Activated CD4-positive, alpha-beta T cell treated with anti-CD3 and anti-CD28 coated beads, Interleukin-2, amount 50 U/mL, for 16 hours (primary cell): ENCODE measurements around the gene TPPP.

Source experiments
- DNase-seq: peaks from one replicate; pipeline ENCODE4 v3.0.0-alpha.2; 2020

TPPP gene

GRCh38 chr5:676699-677076, 16.5 kb downstream of the TPPP start:
- DNase-seq, result no peak

DNA sequence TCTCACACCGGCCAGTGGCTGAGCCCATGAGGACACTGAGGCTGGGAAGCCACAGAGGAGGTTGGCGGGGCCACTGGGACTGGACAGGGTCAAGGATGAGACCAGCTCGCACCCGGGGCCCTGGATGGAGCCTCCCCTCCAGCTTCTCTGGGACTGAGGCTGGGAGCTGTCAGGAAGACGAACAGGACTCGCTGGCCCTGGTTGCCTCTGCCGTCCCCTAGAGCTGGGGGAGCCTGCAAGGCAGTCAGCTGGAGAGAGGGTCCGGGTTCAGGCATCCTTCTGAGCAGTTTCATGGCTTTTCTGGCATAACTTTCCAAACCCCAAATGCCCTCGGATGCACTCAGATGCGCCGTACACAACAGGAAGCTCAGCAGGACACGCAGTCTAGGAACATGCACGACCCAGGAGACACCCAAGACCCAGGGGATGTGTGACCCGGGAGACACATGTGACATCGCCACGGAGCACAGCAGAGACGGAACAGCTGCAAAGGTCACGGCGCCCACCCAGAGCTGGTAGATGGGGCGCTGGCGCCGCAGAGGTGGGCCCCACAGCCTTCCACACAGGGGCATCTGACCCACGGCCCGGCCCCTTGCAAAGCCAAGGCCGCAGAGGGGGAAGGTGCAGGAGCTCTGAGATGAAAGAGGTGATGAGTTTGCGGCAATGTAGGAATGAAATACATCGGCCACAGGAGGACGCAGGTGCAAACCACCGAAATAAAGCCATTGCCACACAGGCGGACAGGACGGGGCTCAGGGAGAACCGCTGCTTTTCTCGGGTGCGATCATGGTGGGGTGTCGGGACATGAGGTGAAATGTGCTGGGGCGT, 17.1 kb downstream of the TPPP start:
- no peak for DNase-seq

GRCh38 chr5:675111-675870, 17.9 kb downstream of the TPPP start:
- DNase-seq, result no peak

DNA sequence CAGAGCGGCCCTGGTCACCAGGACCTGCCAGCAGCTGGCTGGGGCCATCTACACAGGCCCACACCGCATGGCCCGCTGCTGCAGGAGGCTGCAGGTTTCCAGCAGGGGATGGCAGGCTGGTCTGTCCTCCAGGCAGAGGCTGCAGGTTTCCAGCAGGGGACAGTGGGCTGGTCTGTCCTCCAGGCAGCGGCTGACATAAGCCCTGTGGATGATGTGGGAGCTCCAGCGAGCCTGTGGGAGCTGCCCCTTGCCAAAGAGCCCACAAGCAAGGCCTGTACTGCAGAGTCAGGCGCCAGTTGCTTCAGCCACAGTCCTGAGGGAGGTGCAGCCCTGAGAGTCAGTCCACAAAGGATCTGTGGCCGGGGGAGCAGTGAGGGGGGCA, 18.5 kb downstream of the TPPP start:
- no peak for DNase-seq

DNA sequence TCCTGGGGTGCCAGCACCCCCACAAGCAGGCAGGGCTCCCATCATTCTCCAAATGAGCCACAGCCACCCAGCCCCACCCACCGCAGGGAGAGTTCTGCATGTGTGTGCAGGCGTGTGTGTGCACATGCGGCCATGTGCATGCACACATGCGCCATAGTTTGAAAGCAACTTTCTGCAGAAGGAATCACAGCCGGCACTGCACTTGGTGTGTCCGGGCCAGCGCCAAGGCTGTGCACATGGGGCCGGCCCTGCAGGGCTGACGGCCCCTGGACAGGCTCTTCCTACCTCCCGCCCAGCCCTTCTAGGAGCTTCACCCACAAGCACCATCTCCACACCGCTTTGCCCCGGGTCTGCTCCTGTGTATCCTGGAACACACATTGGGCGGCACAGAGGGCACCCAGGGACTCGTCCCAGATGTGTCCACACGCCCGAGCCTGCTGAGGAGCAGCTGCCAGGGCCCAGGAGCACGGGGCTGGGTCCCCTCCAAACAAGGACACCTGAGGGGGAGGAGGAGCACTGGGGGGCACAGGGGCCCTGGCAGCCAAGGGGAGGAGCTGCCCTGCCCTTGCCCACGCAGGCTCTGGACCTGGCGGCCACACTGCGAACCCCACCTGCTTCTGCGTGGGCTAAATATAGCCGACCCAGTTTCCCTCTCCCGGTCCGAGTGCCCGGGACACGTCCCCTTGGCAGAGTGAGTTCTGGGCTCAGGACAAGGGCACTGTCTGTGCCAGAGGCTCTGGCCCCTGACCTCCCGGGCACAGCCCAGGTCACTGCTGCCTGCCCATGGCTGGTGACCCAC, 19.1 kb downstream of the TPPP start:
- no peak for DNase-seq

GRCh38 chr5:673161-673830, 19.9 kb downstream of the TPPP start:
- no peak for DNase-seq

DNA sequence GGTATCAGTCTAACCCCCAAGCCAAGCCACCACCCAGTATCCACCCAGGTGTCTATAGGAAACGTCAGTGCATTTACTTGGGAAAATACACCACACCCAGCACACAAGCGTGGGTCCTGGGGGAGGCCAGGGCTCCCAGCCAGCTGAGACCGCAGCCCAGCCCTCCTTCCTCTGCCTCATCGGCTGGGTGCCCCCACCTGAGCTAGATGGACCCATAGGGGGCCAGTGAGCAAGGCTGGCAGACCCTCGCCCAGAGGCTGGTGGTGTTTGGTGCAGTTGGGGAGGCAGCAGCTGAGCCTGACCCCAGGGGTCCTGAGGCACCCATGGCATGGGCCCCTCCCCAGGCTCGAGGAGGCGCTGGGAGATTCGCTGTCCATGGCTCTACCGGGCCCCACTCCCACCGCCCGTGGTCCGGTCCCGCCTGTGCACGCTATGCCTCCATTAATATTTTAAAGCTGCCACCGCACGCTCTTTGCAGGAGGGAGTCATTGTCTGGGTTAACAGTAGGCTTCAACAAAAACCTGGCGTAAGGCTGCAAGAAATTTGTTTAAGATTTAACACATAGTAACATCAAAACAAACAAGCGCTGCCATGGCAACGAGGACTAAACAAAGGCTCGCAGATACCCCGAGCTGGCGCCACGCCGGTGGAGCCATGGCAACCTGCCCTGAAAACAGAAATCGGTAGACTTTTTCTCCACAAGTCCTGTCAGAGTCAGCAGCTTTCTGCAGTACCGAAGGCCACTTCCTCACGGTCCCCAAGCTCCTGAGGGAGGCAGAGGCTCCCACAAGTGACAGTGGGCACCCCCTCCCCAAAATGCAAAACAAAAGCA, 20.6 kb downstream of the TPPP start:
- peak; percentile 76 for DNase-seq

DNA sequence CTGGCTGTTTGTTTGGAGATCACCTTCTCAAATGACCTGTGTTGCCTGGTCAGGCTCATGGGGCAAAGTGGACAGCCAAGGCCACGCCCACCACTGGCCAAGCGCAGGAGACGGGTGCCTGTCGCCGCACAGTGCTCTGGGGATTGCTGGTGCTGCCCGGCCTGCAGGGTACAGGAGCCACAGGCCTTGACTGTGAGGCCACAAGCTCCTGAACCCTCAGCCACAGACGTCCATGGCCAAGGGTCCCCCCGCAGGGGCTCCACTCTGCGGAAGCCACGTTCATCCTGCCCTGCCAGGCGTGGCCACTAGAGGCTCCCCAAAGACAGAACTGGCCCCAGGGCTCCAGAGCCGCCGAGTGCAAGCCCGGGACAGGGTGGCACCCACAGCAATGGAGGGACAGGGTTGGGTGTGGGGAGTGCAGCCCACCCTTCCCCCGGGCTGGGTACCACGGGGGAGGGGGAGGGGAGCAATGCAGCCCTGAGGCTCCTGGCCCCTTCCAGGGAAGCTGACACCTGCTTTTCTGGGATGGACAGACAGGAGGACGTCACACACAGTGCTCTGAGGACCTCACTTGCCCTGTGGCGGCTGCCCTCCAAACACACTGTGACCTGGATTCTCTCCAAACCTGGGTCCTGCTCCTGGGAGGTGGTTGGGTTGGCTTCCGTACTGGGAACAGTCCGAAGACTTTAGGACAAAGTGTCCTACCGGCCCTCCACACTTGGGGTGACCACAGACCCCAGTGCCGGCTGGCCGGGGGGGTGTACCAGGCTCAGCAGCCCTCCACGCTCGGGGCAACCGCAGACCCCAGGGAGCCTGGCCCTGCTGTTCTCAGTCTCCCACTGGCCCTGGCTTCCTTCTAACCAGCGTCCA, 21.5 kb downstream of the TPPP start:
- peak; percentile 62 for DNase-seq

DNA sequence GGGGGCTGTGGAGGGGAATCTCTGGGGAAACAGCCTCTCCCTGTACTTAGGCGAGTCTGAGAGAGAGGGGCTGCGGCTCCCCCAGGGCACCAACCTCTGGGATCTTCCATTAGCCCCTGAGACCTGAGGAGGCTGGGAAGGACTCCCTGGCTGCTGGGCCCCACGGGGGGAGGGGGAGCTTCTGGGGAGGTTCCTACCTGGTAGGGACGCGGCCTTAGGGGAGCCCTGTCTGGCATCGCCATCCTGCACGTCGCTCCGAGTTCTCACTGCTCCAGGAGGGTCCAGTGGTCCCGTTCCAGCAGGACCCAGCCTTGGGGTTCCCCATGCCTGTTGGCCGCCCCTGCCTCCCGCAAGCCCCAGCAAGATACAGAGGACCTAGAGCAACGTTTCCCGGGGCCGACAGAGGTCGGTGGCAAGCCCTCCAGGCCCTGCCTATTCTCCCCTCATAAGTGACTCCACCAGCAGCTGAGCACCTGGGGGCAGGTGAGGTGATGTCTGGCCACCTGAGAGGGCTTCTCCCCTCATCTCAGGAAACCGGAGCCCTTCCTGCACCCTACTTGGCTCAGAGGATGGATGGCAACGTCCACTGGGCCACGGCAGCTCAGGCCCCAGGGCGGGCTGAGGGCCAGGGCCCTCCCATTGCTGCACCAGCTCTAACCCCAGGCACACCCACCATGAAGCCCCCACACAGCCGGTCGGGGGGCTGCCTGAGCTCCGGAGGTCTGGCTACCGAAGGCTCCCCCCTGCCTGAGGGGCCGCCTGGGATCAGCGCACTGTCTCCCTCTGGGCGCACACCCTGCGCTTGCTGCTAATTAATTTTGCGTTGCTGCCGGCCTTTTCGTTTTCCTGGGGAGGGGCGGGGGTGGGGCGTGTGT, 22.5 kb downstream of the TPPP start:
- DNase-seq, result no peak

- no peak for DNase-seq
Measured at GRCh38 chr5:669842-670395, 23.2 kb downstream of the TPPP start.

- DNase-seq, result no peak
Measured at GRCh38 chr5:669111-669841, 23.9 kb downstream of the TPPP start.

DNA sequence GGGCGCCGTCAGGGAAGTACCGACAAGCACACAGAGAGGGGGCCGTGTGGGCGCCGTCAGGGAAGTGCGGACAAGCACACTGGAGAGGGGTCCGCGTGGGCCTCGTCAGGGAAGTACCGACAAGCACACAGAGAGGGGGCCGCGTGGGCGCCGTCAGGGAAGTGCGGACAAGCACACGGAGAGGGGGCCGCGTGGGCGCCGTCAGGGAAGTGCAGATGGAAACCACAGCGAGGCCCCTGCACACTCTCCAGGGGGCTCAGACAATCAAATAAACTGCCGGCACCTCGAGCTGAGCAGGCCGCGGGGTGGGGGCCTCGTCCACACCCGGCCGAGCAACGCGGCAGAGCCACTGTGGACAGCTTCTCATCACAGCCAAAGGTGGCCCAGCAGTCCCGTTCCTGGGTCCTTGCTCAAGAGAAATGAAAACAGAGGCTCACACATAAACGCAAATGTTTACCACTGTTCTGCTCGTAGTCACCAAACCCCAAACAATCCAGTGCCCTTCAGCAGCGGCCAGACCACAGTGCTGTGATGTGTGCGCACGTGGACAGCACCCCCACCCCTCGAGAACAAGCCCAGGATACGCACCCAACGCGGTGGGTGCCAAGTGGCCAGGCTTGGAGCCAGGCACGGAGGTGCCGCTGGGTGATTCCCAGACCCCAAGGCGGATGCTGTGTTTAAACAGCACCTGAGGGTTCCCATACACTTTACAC, 24.7 kb downstream of the TPPP start:
- DNase-seq, result no peak

- DNase-seq, result no peak
Measured at GRCh38 chr5:666816-667498, 26.2 kb downstream of the TPPP start.

- no peak for DNase-seq
Measured at GRCh38 chr5:665956-666711, 27.0 kb downstream of the TPPP start.

- DNase-seq, result no peak
Measured at GRCh38 chr5:665541-665955, 27.6 kb downstream of the TPPP start.

GRCh38 chr5:664994-665360, 28.2 kb downstream of the TPPP start:
- no peak for DNase-seq
